Fibroblast of lung (primary cell): ENCODE results near the gene CDKAL1.

Experiments used
- EZH2 ChIP-seq: IDR thresholded peaks from 2 replicates; pipeline ENCODE4 v1.5.1; 2012; ENCODE audit warnings: low read length, control low read depth, mild to moderate bottlenecking; ENCODE audit errors: missing control alignments
- TF ChIP-seq, protein P1 (sequence below), 2 donors: IDR thresholded peaks in 1 of 2; conservative IDR thresholded peaks in 1 of 2; 1 replicate in 1 of 2; 2 replicates in 1 of 2; pipeline ENCODE4 v1.5.1; 2011 to 2012; ENCODE audit warnings: low read length in 2 of 2, control low read depth in 1 of 2, inconsistent platforms in 1 of 2, low read depth in 1 of 2, mild to moderate bottlenecking in 1 of 2

DNA sequence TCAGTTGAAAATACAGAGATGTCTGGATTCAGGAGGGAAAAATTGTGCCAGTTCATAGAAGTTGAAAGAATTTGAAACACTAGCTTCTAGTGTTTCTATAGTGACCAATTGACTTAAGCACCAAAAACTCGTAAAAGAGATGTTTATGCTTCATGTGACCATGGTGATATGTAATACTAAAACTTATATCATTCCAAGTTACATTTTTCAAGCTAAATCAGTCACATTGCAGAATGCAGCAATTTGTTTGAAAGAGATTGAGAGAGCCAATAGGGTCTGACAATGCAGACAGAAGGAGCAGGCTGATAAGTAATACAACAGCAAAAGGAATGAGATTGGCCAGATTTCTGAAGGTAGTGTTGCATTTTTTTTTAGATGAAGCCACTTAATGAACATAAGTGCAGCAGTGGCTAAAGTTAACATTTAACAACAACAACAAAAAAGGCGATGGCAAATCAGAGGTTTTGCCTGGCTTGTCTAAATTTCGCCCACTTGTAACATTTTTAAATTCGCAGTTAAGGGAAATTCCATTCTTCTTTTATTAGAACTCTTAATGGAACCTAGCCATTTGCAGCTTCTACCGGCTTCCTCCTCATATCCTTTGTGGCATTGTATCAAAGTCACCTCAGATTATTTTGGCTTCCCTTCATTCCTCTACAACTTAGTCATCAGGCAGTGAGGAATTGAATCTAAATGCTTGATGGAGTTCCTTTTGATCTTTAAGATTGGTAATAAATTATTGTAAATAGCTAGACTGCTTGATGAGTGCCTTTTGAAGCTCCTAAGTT lies 575.3 kb downstream of the CDKAL1 start:
- TF ChIP-seq, protein P1, sequence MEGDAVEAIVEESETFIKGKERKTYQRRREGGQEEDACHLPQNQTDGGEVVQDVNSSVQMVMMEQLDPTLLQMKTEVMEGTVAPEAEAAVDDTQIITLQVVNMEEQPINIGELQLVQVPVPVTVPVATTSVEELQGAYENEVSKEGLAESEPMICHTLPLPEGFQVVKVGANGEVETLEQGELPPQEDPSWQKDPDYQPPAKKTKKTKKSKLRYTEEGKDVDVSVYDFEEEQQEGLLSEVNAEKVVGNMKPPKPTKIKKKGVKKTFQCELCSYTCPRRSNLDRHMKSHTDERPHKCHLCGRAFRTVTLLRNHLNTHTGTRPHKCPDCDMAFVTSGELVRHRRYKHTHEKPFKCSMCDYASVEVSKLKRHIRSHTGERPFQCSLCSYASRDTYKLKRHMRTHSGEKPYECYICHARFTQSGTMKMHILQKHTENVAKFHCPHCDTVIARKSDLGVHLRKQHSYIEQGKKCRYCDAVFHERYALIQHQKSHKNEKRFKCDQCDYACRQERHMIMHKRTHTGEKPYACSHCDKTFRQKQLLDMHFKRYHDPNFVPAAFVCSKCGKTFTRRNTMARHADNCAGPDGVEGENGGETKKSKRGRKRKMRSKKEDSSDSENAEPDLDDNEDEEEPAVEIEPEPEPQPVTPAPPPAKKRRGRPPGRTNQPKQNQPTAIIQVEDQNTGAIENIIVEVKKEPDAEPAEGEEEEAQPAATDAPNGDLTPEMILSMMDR (conservative IDR thresholded peaks at IDR 0.05 in 1 of 2, IDR thresholded peaks at IDR 0.05 in 1 of 2; ENCODE audit: low read depth in 1 of 2, low read length in 2 of 2) = no peak
- TF ChIP-seq EZH2 = no peak
